NB4 (cell line): ENCODE results near the gene TECPR1.

Source experiments
- CTCF ChIP-seq: IDR thresholded peaks from one replicate; pipeline ENCODE4 v1.5.1; 2012; ENCODE audit warnings: low read depth, low read length
- MYC ChIP-seq: IDR thresholded peaks from 2 replicates; pipeline ENCODE4 v1.6.1; 2011; ENCODE audit warnings: low read depth, low read length
- POLR2A ChIP-seq: IDR thresholded peaks from 2 replicates; pipeline ENCODE4 v1.6.1; 2011; ENCODE audit warnings: mild to moderate bottlenecking; ENCODE audit not compliant: insufficient read length; ENCODE audit errors: extremely low read depth
- TF ChIP-seq, protein P1 (sequence below): IDR thresholded peaks from 2 replicates; pipeline ENCODE4 v1.6.1; 2011; ENCODE audit warnings: low read depth, low read length

DNA sequence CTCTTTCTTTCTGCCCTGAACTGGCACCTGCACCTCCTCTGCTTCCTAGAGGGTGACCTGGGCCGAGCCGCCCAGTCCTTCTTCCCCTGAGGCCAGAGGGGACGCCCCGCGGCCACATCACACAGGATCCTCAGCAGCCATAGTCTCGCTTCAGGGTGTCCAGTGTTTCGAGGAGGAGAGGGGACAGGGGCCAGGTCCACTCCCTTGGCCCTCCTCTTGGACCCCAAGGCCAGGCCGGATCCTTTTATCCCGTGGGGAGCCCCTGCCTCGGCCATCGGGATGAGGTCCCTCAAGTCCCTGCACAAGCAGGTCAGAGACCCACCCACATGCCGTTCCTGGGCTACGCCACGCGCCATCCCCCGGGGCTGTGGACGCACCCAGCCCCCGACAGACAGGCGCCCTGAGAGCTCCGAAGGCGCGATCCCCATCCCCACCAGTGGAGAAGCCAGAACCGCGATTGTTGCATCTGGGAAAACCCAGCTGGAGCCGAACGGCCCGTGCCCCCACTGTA is 37.2 kb downstream of the TECPR1 start:
- TF ChIP-seq CTCF: no peak
- no peak for TF ChIP-seq POLR2A
- TF ChIP-seq, protein P1, sequence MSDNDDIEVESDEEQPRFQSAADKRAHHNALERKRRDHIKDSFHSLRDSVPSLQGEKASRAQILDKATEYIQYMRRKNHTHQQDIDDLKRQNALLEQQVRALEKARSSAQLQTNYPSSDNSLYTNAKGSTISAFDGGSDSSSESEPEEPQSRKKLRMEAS: no peak
- no peak for TF ChIP-seq MYC
